Brain microvascular endothelial cell (primary cell): ENCODE measurements around the gene ZNF205.

Experiments
- DNase-seq: peaks from one replicate; pipeline ENCODE4 v3.0.0-alpha.2; 2020
- H3K27ac ChIP-seq: fragments of 250-450 bp; sonication (Bioruptor Pico); 2 replicates; pipeline ENCODE4 v1.5.1; 2020; ENCODE audit warnings: mild to moderate bottlenecking, moderate library complexity
- H3K27me3 ChIP-seq: fragments of 250-450 bp; sonication (Bioruptor Pico); replicated peaks from 2 replicates; pipeline ENCODE4 v1.5.1; 2020; ENCODE audit warnings: mild to moderate bottlenecking
- H3K36me3 ChIP-seq: fragments of 250-450 bp; sonication (Bioruptor Pico); replicated peaks from 2 replicates; pipeline ENCODE4 v1.5.1; 2020; ENCODE audit warnings: mild to moderate bottlenecking
- H3K4me3 ChIP-seq: 2 replicates; pipeline ENCODE4 v1.5.1; 2011; ENCODE audit warnings: low read depth, mild to moderate bottlenecking, control low read depth, low read length, moderate library complexity
- in situ Hi-C: cut with HindIII; loops from 2 replicates; pipeline ENCODE4 v1.10.0; 2017; ENCODE audit warnings: low sequenced_read_pairs, low pct_ligation_motif_present
- TF ChIP-seq, protein P1 (sequence below): IDR thresholded peaks from 2 replicates; pipeline ENCODE4 v1.5.1; 2011; ENCODE audit warnings: low read depth, mild to moderate bottlenecking, moderate library complexity, low read length, control low read depth, inconsistent platforms; ENCODE audit errors: missing control alignments

Gene ZNF205

DNA sequence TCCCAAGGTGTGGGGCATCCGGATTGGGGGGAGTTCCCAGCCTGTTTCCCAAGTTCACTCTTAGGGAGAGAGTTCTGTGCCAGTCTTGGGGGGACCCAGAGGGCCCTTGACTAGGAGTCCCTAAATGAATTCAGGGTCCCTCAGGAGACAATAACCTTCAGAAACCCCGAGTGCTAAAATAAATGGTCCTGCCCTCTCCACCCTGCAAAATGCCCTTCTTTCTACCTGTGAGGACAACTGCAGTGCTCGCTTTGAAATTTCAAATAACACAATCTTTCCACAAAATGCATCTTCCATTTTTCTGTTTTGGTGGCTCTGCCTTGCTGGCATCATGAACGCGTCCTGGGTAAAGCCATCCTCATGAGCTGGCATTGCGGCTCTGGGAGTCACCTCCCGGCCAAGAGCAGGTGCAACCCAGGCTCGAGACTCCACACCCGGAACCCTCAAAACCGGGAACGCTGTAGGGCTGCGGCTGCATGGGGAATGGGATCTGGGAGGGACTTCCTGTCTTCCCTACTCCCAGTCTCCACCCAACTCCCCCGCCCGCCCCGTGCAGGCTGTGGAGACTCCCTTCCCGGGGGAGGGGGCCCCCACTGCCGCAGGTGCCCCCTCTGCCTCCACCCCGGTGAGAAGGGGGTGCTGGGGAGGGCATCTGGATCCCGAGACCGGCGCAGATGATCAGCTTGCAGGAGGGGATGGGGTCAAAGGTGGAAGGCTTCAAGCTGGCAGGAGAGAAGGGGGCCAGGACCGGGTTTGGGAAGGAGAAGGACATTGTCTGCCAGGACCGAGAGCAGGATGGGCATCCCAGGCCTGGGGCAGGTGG lies at the start of gene ZNF205:
Gene ZNF205, plus strand, starts transcription at position 529 of the 823 bp plus-strand sequence. CDS start 845 bp downstream, outside the sequence.
- no peak within 1 kb of the TSS for H3K27ac ChIP-seq
- in situ Hi-C loops = no loop called here
- DNase-seq = peak; percentile 60
- H3K36me3 ChIP-seq = peaks cover 9% of the 10 kb centered on the region
- no peaks in the 10 kb centered on the region for H3K27me3 ChIP-seq
- H3K4me3 ChIP-seq = peak within 1 kb of the TSS; percentile 91
- TF ChIP-seq, protein P1, sequence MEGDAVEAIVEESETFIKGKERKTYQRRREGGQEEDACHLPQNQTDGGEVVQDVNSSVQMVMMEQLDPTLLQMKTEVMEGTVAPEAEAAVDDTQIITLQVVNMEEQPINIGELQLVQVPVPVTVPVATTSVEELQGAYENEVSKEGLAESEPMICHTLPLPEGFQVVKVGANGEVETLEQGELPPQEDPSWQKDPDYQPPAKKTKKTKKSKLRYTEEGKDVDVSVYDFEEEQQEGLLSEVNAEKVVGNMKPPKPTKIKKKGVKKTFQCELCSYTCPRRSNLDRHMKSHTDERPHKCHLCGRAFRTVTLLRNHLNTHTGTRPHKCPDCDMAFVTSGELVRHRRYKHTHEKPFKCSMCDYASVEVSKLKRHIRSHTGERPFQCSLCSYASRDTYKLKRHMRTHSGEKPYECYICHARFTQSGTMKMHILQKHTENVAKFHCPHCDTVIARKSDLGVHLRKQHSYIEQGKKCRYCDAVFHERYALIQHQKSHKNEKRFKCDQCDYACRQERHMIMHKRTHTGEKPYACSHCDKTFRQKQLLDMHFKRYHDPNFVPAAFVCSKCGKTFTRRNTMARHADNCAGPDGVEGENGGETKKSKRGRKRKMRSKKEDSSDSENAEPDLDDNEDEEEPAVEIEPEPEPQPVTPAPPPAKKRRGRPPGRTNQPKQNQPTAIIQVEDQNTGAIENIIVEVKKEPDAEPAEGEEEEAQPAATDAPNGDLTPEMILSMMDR = no peak

DNA sequence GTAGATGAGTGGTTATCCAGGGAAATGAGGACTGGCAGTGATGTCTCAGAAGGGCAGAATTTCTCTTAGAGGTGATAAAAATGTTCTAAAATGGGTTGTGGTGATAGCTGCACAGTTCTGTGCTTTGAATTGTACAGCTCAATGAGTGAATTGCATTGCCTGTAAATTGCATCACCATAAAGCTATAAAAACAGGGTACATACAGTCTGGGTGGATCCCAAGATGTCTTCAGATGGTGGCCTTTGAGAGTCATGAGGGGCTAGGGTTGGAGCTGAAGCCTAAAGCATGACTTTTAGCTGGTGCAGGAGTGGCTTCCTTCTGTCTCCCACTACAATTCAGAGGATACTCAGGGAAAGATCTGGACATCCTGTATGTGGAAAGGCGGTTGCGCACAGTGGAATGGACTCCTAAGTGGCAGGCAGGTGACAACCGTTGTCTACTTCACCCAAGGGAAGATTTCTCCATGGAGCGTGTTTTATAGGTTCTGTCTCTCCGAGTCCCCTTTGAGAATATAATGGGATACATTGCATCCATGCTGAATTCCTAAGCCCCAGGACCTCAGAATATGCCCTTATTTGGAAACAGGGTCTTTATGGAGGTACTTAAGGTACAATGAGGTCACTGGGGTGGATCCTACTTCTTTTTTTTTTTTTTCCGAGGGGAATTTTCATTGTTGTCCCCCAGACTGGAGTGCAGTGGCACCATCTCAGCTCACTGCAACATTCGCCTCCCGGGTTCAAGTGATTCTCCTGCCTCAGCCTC lies 48.6 kb upstream of the ZNF205 start:
- TF ChIP-seq, protein P1 = no peak
- Histone ChIP-seq H3K27ac (no peak overlapping the region), H3K4me3 (no peak overlapping the region), H3K27me3 (no peaks in the 10 kb centered on the region), H3K36me3 (no peaks in the 10 kb centered on the region)
- no peak for DNase-seq
- in situ Hi-C loops = no loop called here

DNA sequence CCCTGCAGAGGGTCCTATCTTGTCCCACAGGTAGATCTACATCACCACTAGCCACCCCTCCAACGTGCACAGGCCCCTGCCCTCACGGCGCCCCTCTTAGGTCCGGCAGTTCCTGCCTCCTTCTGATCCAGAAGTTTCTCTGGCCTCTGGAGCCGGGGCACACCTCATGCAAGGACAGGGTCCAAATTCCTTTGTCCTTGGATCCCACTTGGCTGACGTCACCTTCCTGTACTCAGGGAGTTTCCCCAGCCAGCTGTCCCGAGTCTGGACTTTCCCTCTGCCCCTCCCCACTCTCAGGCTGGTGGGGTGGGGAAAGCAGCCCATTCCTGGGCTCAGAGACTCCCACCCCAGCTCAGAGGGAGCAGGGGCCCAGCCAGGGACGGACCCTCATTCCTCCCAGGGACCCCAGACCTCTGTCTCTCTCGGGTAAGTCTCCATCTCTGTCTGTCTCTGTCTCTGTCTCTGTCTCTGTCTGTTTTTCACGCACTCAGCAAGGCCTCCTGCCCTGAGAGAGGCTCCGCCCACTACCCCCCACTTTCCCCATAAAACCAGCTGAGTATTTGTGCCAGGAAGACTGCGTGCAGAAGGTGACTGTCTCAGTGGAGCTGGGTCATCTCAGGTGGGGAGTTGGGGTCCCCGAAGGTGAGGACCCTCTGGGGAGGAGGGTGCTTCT lies 47.2 kb upstream of the ZNF205 start, which contains the start of gene IL32:
Gene IL32, plus strand, starts transcription at position 572 of the 673 bp plus-strand sequence. CDS start 172 bp downstream, outside the sequence.
- no peaks in the 10 kb centered on the region for H3K27me3 ChIP-seq
- no peaks in the 10 kb centered on the region for H3K36me3 ChIP-seq
- TF ChIP-seq, protein P1 = no peak
- H3K27ac ChIP-seq = peak within 1 kb of the TSS; percentile 72
- peak; percentile 85 for DNase-seq
- no peak within 1 kb of the TSS for H3K4me3 ChIP-seq
- in situ Hi-C loops = no loop called here

DNA sequence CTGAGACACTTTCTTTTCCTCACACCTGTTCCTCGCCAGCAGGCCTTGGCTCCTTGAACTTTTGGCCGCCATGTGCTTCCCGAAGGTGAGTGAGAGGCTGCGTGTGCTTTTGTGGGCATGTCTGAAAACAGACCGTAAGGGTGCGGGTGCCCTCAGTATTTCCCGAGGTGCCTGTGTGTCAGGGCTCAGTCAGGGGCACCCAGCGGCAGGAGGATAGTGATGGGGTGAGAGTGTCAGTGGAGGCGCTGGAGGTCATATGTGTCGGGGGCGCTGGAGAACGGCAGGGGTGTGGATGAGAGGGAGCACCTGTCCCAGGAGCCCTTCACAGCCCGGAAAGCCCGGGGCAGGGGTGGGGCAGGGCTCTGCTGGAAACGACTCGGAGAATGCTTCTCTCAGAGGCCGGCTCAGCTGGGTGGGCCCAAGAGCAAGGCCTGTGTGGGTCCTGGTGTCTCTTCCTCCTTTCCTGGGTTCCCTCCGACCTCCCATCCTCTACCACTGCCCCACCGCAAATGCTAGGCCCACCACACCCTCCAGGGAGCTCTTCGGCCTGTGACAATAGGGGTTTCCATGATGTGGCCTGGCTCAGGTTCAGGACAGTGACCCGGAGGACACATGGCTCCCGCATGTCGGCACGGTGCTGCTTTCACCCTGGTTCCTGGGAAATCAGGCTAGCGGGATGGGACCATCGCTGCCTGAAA lies 46.5 kb upstream of the ZNF205 start:
- H3K4me3 ChIP-seq = no peak overlapping the region
- TF ChIP-seq, protein P1 = no peak
- in situ Hi-C loops = no loop called here
- peak overlapping the region; percentile 72 for H3K27ac ChIP-seq
- DNase-seq = no peak
- no peaks in the 10 kb centered on the region for H3K36me3 ChIP-seq
- H3K27me3 ChIP-seq = no peaks in the 10 kb centered on the region

DNA sequence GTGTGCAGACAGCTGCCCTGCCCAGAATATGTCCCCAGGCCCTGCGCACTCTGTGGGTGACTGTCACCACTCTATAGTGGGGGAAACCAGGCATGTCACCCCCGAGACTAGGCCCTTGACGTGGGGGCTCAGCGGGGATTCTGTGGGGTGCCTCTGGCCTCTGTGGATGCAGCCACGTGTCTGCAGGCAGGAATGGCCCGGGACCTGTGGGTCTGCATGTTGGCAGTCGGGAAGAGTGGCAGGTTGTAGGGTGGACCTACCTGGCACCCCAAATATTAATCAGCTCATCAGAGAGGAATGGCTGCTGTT lies 46.0 kb upstream of the ZNF205 start:
- no peaks in the 10 kb centered on the region for H3K27me3 ChIP-seq
- in situ Hi-C loops = no loop called here
- H3K27ac ChIP-seq = no peak overlapping the region
- no peaks in the 10 kb centered on the region for H3K36me3 ChIP-seq
- H3K4me3 ChIP-seq = no peak overlapping the region
- DNase-seq = no peak
- TF ChIP-seq, protein P1 = no peak
